Measurements from ENCODE around the gene GCM1. TPM values are rescaled to one million over a fixed set of nuclear protein-coding genes. Genes with fewer than 3 reads are reported as not detected.

GCM1 gene
- polyA plus RNA-seq, 3 donors, result 0.10 to 0.22 TPM; not detected in 1

- WGBS, 3 donors, result 75 to 93% (median 91%) methylated on average over 2 of the region's 2 CpGs
- no peak overlapping the region for H3K27ac ChIP-seq (ENCODE audit: low read depth, low read length)
Observed at GRCh38 chr6:53115741-53116140, 32.9 kb downstream of the GCM1 start.

DNA sequence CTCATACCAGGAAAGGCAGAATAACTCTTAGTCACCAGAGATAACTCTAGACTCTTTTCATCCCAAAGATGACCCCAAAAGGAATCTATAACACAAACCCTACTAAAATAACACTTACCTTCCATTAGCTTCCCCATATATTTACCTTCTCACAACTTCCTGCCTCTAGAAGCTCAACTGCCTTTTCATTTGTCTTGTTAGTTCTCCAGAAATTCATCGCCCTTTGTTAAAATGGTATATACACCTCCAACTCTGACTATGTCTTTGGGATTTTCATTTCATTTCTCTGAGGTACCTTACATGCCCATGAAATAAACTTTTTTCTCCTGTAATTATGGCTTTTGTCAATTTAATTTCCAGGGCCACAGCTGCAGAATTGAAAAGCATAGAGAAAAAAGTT, 33.5 kb downstream of the GCM1 start:
- 97 to 100% (median 99%) methylated on average over 1 of the region's 1 CpG for WGBS, 3 donors

GRCh38 chr6:53113742-53114141, 34.9 kb downstream of the GCM1 start:
- H3K27ac ChIP-seq (ENCODE audit: low read depth, low read length), result no peak overlapping the region
- 54 to 70% (median 56%) methylated on average over 4 of the region's 4 CpGs for WGBS, 3 donors

More for the DNA sequence above, 33.5 kb downstream of the GCM1 start:
- no peak overlapping the region for H3K27ac ChIP-seq (ENCODE audit: low read depth, low read length)

DNA sequence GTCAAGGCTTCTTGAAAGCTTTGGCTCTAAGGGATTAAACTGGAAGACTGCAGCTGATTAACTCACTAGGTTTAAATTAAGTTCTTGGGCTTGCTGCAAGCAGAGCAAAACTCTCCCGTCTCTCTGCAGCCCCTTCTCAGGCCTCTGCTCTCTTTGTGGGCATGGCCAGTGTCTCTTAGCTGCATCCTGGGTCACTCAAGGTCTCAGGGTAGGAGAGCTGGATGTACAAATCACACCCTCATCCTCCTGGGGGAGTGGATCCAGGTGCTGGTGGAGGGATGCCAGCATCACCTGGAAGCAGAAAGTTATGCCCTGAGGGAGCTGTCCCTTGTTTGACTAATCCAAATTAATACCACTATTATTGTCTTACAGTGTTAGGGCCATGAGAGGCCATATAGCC, 35.8 kb downstream of the GCM1 start:
- 32 to 72% (median 57%) methylated on average over 1 of the region's 1 CpG for WGBS, 3 donors
- H3K27ac ChIP-seq (ENCODE audit: low read depth, low read length), result no peak overlapping the region

DNA sequence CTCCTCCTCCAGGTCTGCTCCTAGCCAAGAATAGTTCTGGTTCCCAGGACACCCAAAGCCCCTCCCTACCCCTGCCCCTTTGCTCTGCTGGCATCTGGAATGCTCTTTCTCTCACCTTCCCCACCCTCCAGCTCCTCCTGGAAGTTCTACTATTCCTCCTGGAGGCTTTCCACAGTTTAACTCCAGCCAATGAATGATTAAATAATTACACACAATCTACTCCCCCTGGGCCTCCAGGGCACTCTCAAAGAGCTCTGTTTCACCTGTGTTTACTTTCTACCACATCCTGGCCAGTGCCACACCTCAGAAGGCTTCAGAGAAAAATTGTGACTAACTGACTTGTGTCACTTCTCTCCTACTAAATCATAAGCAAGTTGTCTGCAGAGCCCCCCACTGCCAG, 36.2 kb downstream of the GCM1 start:
- no peak overlapping the region for H3K27ac ChIP-seq (ENCODE audit: low read depth, low read length)

DNA sequence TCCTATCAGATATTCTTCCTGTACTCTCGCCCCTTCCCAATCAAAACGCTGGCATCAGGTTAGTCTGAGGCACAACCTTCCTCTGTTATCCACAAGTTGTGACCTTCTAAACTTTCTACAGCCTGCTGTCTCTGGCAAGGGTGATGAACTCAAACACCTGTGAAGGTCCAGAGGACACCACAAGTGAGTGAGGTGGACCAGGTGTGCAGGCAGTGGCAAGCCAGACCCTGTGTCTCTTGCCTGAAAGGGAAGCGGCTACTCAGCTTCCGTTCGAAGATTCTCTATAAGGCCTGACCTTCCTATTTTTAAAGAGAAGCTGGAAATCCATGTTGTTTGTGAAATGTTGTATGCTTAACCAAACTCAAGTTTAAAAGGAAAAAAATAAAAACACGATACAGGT, 36.8 kb downstream of the GCM1 start:
- no peak overlapping the region for H3K27ac ChIP-seq (ENCODE audit: low read depth, low read length)
- 58 to 88% (median 65%) methylated on average over 6 of the region's 6 CpGs for WGBS, 3 donors

DNA sequence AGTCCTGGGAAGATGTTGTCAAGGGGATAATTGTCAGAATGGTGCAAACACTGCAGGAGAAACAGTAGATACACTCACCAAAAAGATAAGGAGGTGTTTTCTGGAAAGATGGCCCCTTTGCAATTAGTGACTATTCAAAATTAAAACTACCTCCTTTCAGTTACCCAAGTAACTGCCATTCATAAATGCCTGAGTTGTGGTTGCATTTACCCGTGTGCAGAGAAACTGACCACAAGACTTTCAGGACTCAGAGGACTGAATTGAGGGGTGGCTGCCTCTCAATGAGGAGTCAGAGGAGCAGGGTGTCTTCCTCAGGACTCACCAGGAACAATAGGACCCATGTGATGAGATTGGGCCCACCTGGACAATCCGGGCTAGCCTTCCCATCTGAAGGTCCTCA, 39.0 kb downstream of the GCM1 start:
- 77 to 100% (median 80%) methylated on average over 2 of the region's 2 CpGs for WGBS, 3 donors
- no peak overlapping the region for H3K27ac ChIP-seq (ENCODE audit: low read depth, low read length)

DNA sequence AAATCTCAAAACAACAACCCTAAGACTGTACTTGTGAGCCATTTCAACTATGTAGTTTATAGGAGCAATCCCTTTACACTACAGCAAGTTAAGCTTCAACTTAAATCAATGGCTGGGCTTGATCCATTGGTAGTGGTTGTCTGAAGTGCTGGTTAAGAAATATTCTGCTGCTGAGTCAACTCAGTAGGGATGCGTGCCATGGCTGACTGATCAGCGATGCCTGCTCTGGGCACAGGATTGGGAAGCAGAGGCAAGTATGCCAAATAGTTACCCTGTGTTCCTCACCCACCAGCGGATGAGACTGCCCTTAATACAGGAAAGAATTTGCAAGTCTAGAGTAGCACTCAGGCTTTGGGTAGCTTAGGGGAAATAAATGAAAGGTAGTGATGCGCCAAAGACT, 41.5 kb downstream of the GCM1 start:
- WGBS, 3 donors, result 92 to 95% (median 95%) methylated on average over 4 of the region's 4 CpGs
- H3K27ac ChIP-seq (ENCODE audit: low read depth, low read length), result no peak overlapping the region

DNA sequence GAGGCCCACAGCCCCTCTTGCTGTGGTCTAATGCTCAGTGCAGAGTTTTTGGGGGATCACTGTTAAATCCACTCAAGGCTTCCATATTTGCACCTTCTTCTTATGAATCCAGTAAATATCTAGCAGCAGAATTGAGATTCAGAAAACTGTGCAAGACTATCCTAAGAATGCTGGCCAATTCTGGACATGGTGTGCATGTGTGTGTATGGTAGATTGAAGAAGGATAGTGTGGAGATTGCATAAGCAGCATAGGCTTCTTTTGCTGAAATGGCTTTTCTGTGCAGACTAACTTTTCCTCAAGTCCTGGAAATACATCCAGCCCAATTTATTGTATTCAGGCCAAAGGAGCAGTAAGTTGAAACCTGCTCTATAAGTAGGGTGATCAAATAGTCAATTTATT, 43.7 kb downstream of the GCM1 start:
- H3K27ac ChIP-seq (ENCODE audit: low read depth, low read length), result no peak overlapping the region

DNA sequence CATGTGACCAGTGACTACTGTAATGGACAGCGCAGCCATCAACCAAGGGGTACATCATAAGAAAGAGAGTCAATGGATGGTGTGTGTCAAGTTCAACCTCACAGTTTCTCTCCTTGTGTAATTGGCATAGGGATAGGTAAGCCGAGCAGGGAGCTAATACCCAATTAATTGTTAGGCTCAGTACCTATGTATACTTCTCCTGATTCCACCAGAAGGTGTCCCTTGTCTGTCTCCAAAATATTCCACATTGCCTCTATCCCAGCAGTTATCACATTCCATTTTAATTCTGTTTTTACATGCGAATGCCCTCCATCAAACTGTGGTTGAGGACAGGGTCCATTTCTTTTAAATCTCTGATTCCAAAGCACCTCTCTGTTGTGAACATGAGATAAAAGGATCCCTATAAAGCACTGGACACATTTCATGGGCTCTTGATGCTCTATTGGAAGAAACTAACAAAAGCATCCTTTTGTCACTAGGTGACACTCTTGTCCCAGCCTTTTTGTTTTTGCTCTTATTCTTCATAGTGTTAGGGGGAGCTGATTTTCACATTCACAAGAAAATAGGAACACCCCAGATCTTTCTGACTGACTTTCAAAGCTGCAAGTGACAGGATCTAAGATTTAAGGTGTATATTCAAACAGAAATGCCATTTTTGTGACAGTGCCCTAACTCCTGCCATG, 44.5 kb downstream of the GCM1 start:
- no peak overlapping the region for H3K27ac ChIP-seq (ENCODE audit: low read depth, low read length)

GRCh38 chr6:53101006-53101405, 47.6 kb downstream of the GCM1 start:
- WGBS, 3 donors, result 89 to 98% (median 97%) methylated on average over 2 of the region's 2 CpGs
- H3K27ac ChIP-seq (ENCODE audit: low read depth, low read length), result no peak overlapping the region

More for the DNA sequence above, 44.5 kb downstream of the GCM1 start:
- WGBS, 3 donors, result 93 to 94% (median 94%) methylated on average over 3 of the region's 3 CpGs

GRCh38 chr6:53100561-53100960, 48.1 kb downstream of the GCM1 start:
- no peak overlapping the region for H3K27ac ChIP-seq (ENCODE audit: low read depth, low read length)
- WGBS, 3 donors, result 27 to 33% (median 33%) methylated on average over 2 of the region's 2 CpGs

DNA sequence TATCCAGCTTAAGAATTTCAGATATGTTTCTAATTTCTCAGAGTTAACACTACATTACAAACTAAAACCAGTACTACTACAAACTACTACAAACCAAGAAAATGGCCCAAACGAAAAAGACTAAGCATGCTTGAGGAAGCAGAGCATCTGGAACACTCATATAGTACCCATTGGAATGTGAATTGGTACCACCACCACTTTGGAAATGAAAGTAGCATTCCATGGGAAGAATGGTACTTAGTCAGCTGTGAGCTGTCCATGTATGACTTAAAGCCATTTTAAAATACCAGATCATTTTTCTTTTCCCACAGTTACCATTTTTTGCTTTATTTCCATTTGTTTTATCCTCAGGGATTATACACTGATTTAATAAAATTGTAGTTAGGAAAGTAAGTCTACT, 52.9 kb downstream of the GCM1 start:
- no peak overlapping the region for H3K27ac ChIP-seq (ENCODE audit: low read depth, low read length)
- 54 to 89% (median 75%) methylated on average over 1 of the region's 1 CpG for WGBS, 3 donors

GRCh38 chr6:53095270-53095669, 53.4 kb downstream of the GCM1 start:
- WGBS, 3 donors, result 92 to 96% (median 95%) methylated on average over 3 of the region's 3 CpGs
- H3K27ac ChIP-seq (ENCODE audit: low read depth, low read length), result no peak overlapping the region

- WGBS, 3 donors, result 91 to 97% (median 95%) methylated on average over 2 of the region's 2 CpGs
Observed at GRCh38 chr6:53090576-53090975, 58.1 kb downstream of the GCM1 start.

GRCh38 chr6:53089948-53090347, 58.7 kb downstream of the GCM1 start:
- H3K27ac ChIP-seq (ENCODE audit: low read depth, low read length), result no peak overlapping the region

More at GRCh38 chr6:53090576-53090975, 58.1 kb downstream of the GCM1 start:
- no peak overlapping the region for H3K27ac ChIP-seq (ENCODE audit: low read depth, low read length)

- no peak overlapping the region for H3K27ac ChIP-seq (ENCODE audit: low read depth, low read length)
- WGBS, 3 donors, result 11 to 48% (median 46%) methylated on average over 2 of the region's 2 CpGs
Observed at GRCh38 chr6:53086302-53086701, 62.3 kb downstream of the GCM1 start.

DNA sequence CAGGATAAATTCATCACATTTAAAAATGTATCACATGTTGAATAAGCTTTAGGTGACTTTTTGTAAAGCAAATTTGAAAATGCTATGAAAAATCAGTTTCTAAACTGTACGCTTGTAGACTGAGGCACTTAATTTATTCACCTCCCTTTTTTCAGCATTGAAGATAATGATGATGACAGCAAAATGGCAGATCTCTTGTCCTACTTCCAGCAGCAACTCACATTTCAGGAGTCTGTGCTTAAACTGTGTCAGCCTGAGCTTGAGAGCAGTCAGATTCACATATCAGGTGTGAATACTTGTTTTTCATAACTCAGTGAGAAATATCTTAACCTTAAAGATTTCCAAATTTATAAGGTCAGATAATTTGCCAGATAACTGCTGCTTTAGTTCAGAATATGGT, 67.8 kb downstream of the GCM1 start:
- 96 to 100% (median 100%) methylated on average over 1 of the region's 1 CpG for WGBS, 3 donors
- H3K27ac ChIP-seq (ENCODE audit: low read depth, low read length), result no peak overlapping the region
